Thymus (tissue), 11 donors: Measurements from ENCODE around the gene ENC1. TPM values are rescaled to one million over a fixed set of nuclear protein-coding genes. Genes with fewer than 3 reads are reported as not detected.

Experiments
- DNase-seq, 9 donors: peaks; one replicate each; pipeline ENCODE4 v3.0.0-alpha.2; 2013; ENCODE audit warnings: low spot score in 9 of 9, low read depth in 6 of 9, missing footprints in 1 of 9
- H3K27ac ChIP-seq, 2 donors: one replicate each; pipeline ENCODE4 v1.5.1; 2013; ENCODE audit warnings: control low read depth in 1 of 2, low read depth in 1 of 2, low read length in 1 of 2, mild to moderate bottlenecking in 1 of 2, moderate library complexity in 1 of 2
- H3K27me3 ChIP-seq, 2 donors: one replicate each; pipeline ENCODE4 v1.5.1; 2013; ENCODE audit warnings: low read length in 1 of 2; ENCODE audit not compliant: control insufficient read depth in 2 of 2, insufficient read depth in 1 of 2
- H3K36me3 ChIP-seq, 2 donors: one replicate each; pipeline ENCODE4 v1.5.1; 2013; ENCODE audit warnings: low read length in 1 of 2, mild to moderate bottlenecking in 1 of 2, moderate library complexity in 1 of 2; ENCODE audit not compliant: control insufficient read depth in 2 of 2, insufficient read depth in 2 of 2
- H3K4me1 ChIP-seq, 2 donors: one replicate each; pipeline ENCODE4 v1.5.1; 2013; ENCODE audit warnings: low read length in 2 of 2; ENCODE audit not compliant: control insufficient read depth in 2 of 2, insufficient read depth in 2 of 2
- H3K4me3 ChIP-seq, 2 donors: one replicate each; pipeline ENCODE4 v1.5.1; 2013; ENCODE audit warnings: low read length in 2 of 2, control low read depth in 1 of 2, mild to moderate bottlenecking in 1 of 2
- H3K9me3 ChIP-seq, 2 donors: one replicate each; pipeline ENCODE4 v1.5.1; 2013; ENCODE audit warnings: low read length in 1 of 2, mild to moderate bottlenecking in 1 of 2; ENCODE audit not compliant: control insufficient read depth in 2 of 2, insufficient read depth in 1 of 2
- WGBS: extraction: QIAGEN DNeasy Blood & Tissue Kit; methylation state at CpG from one replicate; pipeline ENCODE4 v1.1.7; 2013; 5-methylcytosine and 5-hydroxymethylcytosine counted together
- polyA plus RNA-seq: library from polyadenylated mRNA; stranded (reverse); fragments of 200-250 nt; gene quantifications from one replicate; pipeline ENCODE4 v1.2.3, GENCODE V29; 2013
- total RNA-seq: library from RNA; stranded (reverse); fragments of 120-200 nt; gene quantifications from one replicate; pipeline ENCODE4 v1.2.4, GENCODE V29; 2013
- donor health status: healthy.

The ENC1 gene
- total and polyA plus RNA-seq, 2 donors = 5.9 to 8.4 TPM

DNA sequence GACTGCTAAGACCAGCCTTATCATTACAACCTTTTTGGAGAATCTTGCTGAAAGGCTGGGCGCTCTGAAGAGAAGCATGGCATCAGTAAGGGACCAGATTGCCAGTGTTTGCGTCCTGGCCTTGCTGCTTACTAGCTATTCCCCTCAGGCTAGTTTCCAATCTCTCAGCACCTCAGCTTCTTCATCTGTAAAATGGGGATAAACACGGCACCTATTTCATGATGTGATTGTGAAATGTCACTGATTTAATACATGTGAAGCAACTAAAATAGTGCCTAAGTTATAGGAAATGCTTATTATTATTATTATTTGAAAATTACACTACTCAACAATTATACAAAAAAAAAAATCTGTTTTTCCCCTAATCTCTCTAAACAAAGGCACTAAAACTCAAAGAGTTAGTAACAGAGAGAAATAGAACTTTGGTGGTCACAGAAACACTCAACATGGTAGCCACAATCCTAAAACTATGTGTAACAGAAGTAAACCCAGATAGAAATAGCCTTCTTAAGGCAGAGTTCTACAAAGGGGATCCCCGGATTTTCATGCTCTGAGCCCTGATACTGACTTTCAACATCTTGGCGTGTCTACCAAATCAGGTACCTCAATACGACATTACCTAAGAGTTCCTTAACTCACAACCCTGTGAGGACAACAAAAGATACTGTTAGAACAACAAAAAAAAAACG, 62.0 kb downstream of the ENC1 start:
- H3K27ac ChIP-seq = peak overlapping the region in 1 of 2 donors; percentile 61
- 97% methylated on average over 7 of the region's 7 CpGs for WGBS
- H3K4me3 ChIP-seq = no peak overlapping the region
- no peaks in the 10 kb centered on the region for H3K36me3 ChIP-seq
- no peaks in the 10 kb centered on the region for H3K27me3 ChIP-seq
- DNase-seq = no peak
- peaks cover 0 to 36% of the 10 kb centered on the region in 2 donors for H3K4me1 ChIP-seq
- H3K9me3 ChIP-seq = no peaks in the 10 kb centered on the region

Other genes with a start within 250 kb of the ENC1 start
- 54.9 TPM for gene HEXB, start 44.5 kb upstream of the ENC1 start, total RNA-seq
- 93.1 TPM for gene HEXB, start 44.5 kb upstream of the ENC1 start, polyA plus RNA-seq
- gene GFM2, start 126.4 kb upstream of the ENC1 start, total RNA-seq = 36.4 TPM
- 37.2 TPM for gene GFM2, start 126.4 kb upstream of the ENC1 start, polyA plus RNA-seq
- 224 TPM for gene NSA2, start 126.5 kb upstream of the ENC1 start, total RNA-seq
- 192 TPM for gene NSA2, start 126.5 kb upstream of the ENC1 start, polyA plus RNA-seq
- gene FAM169A, start 225.7 kb upstream of the ENC1 start, total RNA-seq = 11.6 TPM
- gene FAM169A, start 225.7 kb upstream of the ENC1 start, polyA plus RNA-seq = 5.3 TPM